Skeletal muscle tissue (tissue), 4 donors: Measurements from ENCODE around the gene MAP7D3. TPM values are rescaled to one million over a fixed set of nuclear protein-coding genes. Genes with fewer than 3 reads are reported as not detected.

Source experiments
- H3K27ac ChIP-seq: one replicate; pipeline ENCODE4 v1.7.0; 2013; ENCODE audit warnings: mild to moderate bottlenecking, low read depth, low read length, inconsistent platforms
- H3K27me3 ChIP-seq, 3 donors: one replicate each; pipeline ENCODE4 v1.7.0; 2013; ENCODE audit warnings: low read length in 3 of 3; ENCODE audit not compliant: control insufficient read depth in 3 of 3, insufficient read depth in 3 of 3
- H3K36me3 ChIP-seq, 3 donors: one replicate each; pipeline ENCODE4 v1.7.0; 2013; ENCODE audit warnings: low read length in 3 of 3; ENCODE audit not compliant: control insufficient read depth in 3 of 3, insufficient read depth in 3 of 3
- H3K4me1 ChIP-seq, 3 donors: one replicate each; pipeline ENCODE4 v1.7.0; 2013; ENCODE audit warnings: low read length in 3 of 3, mild to moderate bottlenecking in 3 of 3; ENCODE audit not compliant: control insufficient read depth in 3 of 3, insufficient read depth in 3 of 3
- H3K4me3 ChIP-seq, 3 donors: one replicate each; pipeline ENCODE4 v1.7.0; 2013; ENCODE audit warnings: low read length in 3 of 3
- H3K9ac ChIP-seq, 3 donors: one replicate each; pipeline ENCODE4 v1.7.0; 2013; ENCODE audit warnings: low read length in 3 of 3, mild to moderate bottlenecking in 3 of 3, moderate library complexity in 2 of 3, low read depth in 1 of 3
- H3K9me3 ChIP-seq, 3 donors: one replicate each; pipeline ENCODE4 v1.7.0; 2013; ENCODE audit warnings: low read length in 3 of 3; ENCODE audit not compliant: control insufficient read depth in 3 of 3
- total RNA-seq: library from RNA; depleted of rRNA; stranded (reverse); fragments of >200 nt; gene quantifications from one replicate; pipeline ENCODE4 v1.2.3, GENCODE V29; 2014
- donor health status: Osteomylitis.

The MAP7D3 gene
- total RNA-seq, 1 donor from 2014 or later = 6.3 TPM

- Histone ChIP-seq H3K4me1 (peaks cover 25 to 36% (median 25%) of the 10 kb centered on the region in 3 donors), H3K9me3 (no peaks in the 10 kb centered on the region), H3K36me3 (peaks cover 19 to 34% (median 26%) of the 10 kb centered on the region in 3 donors), H3K27me3 (no peaks in the 10 kb centered on the region), H3K9ac (peak overlapping the region in 2 of 3 donors; percentile 52 to 68), H3K27ac (peak overlapping the region; percentile 98), H3K4me3 (peak overlapping the region; percentile 62 to 74 (median 65))
Measured at GRCh38 chrX:136201601-136202000, 49.6 kb downstream of the MAP7D3 start.

- peaks cover 29 to 33% (median 31%) of the 10 kb centered on the region in 3 donors for H3K4me1 ChIP-seq
- H3K27ac ChIP-seq = peak overlapping the region; percentile 98
- H3K4me3 ChIP-seq = peak overlapping the region; percentile 67 to 79 (median 74)
Measured at GRCh38 chrX:136200466-136200865, 50.7 kb downstream of the MAP7D3 start.

GRCh38 chrX:136199365-136199764, 51.8 kb downstream of the MAP7D3 start:
- Histone ChIP-seq H3K9ac (peak overlapping the region; percentile 91 to 93 (median 92)), H3K27me3 (no peaks in the 10 kb centered on the region), H3K36me3 (peaks cover 11 to 24% (median 14%) of the 10 kb centered on the region in 3 donors), H3K4me1 (peaks cover 26 to 31% (median 29%) of the 10 kb centered on the region in 3 donors), H3K4me3 (peak overlapping the region; percentile 74 to 79 (median 79)), H3K9me3 (no peaks in the 10 kb centered on the region), H3K27ac (peak overlapping the region; percentile 98)

More at GRCh38 chrX:136200466-136200865, 50.7 kb downstream of the MAP7D3 start:
- Histone ChIP-seq H3K27me3 (no peaks in the 10 kb centered on the region), H3K36me3 (peaks cover 11 to 27% (median 16%) of the 10 kb centered on the region in 3 donors), H3K9ac (peak overlapping the region; percentile 91 to 93 (median 92)), H3K9me3 (no peaks in the 10 kb centered on the region)

- peak overlapping the region; percentile 74 to 79 (median 79) for H3K4me3 ChIP-seq
- H3K36me3 ChIP-seq = peaks cover 9 to 24% (median 11%) of the 10 kb centered on the region in 3 donors
- H3K27ac ChIP-seq = peak overlapping the region; percentile 98
- no peaks in the 10 kb centered on the region for H3K27me3 ChIP-seq
- peaks cover 26 to 34% (median 31%) of the 10 kb centered on the region in 3 donors for H3K4me1 ChIP-seq
- H3K9ac ChIP-seq = peak overlapping the region; percentile 91 to 93 (median 92)
- no peaks in the 10 kb centered on the region for H3K9me3 ChIP-seq
Measured at GRCh38 chrX:136198678-136199243, 52.4 kb downstream of the MAP7D3 start.

GRCh38 chrX:136198010-136198409, 53.2 kb downstream of the MAP7D3 start:
- no peaks in the 10 kb centered on the region for H3K9me3 ChIP-seq
- peaks cover 30 to 39% (median 31%) of the 10 kb centered on the region in 3 donors for H3K4me1 ChIP-seq
- peak overlapping the region; percentile 74 to 79 (median 79) for H3K4me3 ChIP-seq
- H3K27ac ChIP-seq = peak overlapping the region; percentile 98
- H3K36me3 ChIP-seq = peaks cover 9 to 24% (median 10%) of the 10 kb centered on the region in 3 donors
- H3K27me3 ChIP-seq = no peaks in the 10 kb centered on the region
- peak overlapping the region; percentile 91 to 93 (median 92) for H3K9ac ChIP-seq

GRCh38 chrX:136196691-136197155, 54.5 kb downstream of the MAP7D3 start:
- peaks cover 8 to 22% (median 9%) of the 10 kb centered on the region in 3 donors for H3K36me3 ChIP-seq
- peak overlapping the region; percentile 74 to 79 (median 79) for H3K4me3 ChIP-seq
- H3K27ac ChIP-seq = peak overlapping the region; percentile 98
- H3K4me1 ChIP-seq = peaks cover 24 to 43% (median 37%) of the 10 kb centered on the region in 3 donors
- no peaks in the 10 kb centered on the region for H3K27me3 ChIP-seq
- no peaks in the 10 kb centered on the region for H3K9me3 ChIP-seq
- peak overlapping the region; percentile 91 to 93 (median 92) for H3K9ac ChIP-seq

- Histone ChIP-seq H3K9ac (no peak overlapping the region), H3K27ac (peak overlapping the region; percentile 98), H3K27me3 (no peaks in the 10 kb centered on the region), H3K36me3 (peaks cover 5 to 22% (median 9%) of the 10 kb centered on the region in 3 donors), H3K9me3 (no peaks in the 10 kb centered on the region), H3K4me1 (peaks cover 29 to 49% (median 48%) of the 10 kb centered on the region in 3 donors), H3K4me3 (no peak overlapping the region)
Measured at GRCh38 chrX:136195247-136195646, 56.0 kb downstream of the MAP7D3 start.

GRCh38 chrX:136194536-136194935, 56.7 kb downstream of the MAP7D3 start:
- no peak overlapping the region for H3K9ac ChIP-seq
- H3K27me3 ChIP-seq = no peaks in the 10 kb centered on the region
- peak overlapping the region; percentile 98 for H3K27ac ChIP-seq
- no peak overlapping the region for H3K4me3 ChIP-seq
- peaks cover 34 to 52% (median 49%) of the 10 kb centered on the region in 3 donors for H3K4me1 ChIP-seq
- peaks cover 5 to 20% (median 8%) of the 10 kb centered on the region in 3 donors for H3K36me3 ChIP-seq
- H3K9me3 ChIP-seq = no peaks in the 10 kb centered on the region

- Histone ChIP-seq H3K4me3 (peak overlapping the region; percentile 40 to 60 (median 51)), H3K27ac (peak overlapping the region; percentile 98), H3K27me3 (no peaks in the 10 kb centered on the region), H3K4me1 (peaks cover 39 to 54% (median 49%) of the 10 kb centered on the region in 3 donors), H3K9me3 (no peaks in the 10 kb centered on the region), H3K36me3 (peaks cover under 1 to 14% (median 4%) of the 10 kb centered on the region in 3 donors), H3K9ac (peak overlapping the region; percentile 29 to 77 (median 66))
Measured at GRCh38 chrX:136193771-136194170, 57.4 kb downstream of the MAP7D3 start.

- Histone ChIP-seq H3K36me3 (peaks cover 0 to 5% (median 0%) of the 10 kb centered on the region in 3 donors), H3K9me3 (no peaks in the 10 kb centered on the region), H3K9ac (peak overlapping the region; percentile 29 to 77 (median 66)), H3K27ac (peak overlapping the region; percentile 98), H3K27me3 (no peaks in the 10 kb centered on the region), H3K4me1 (peaks cover 45 to 60% (median 49%) of the 10 kb centered on the region in 3 donors), H3K4me3 (peak overlapping the region; percentile 31 to 60 (median 51))
Measured at GRCh38 chrX:136192839-136193414, 58.3 kb downstream of the MAP7D3 start.
